ENCODE results near the gene SPATS2. TPM values are rescaled to one million over a fixed set of nuclear protein-coding genes. Genes with fewer than 3 reads are reported as not detected.

SPATS2 gene
- total RNA-seq, 4 donors from 2014 or later: 5.3 to 7.8 (median 6.7) TPM

- no peak overlapping the region for H3K4me3 ChIP-seq
- no peaks in the 10 kb centered on the region for H3K36me3 ChIP-seq
- ATAC-seq (no peak), DNase-seq (no peak)
- no peaks in the 10 kb centered on the region for H3K9me3 ChIP-seq
- H3K4me1 ChIP-seq: peaks cover 0 to 7% of the 10 kb centered on the region in 2 donors
- in situ Hi-C loops (cut with MboI; ENCODE audit: low sequenced_read_pairs in 4 of 4) (loop anchor here (5.0 to 10.0 kb wide), 2 partner anchors 155 to 158 kb away; no protein-coding TSS in a partner anchor), intact Hi-C loops (cut with DNase I; ENCODE audit: low total_unique reads) (loop anchor here (1.0 kb wide), 1 partner anchor 206 kb away; no protein-coding TSS in a partner anchor)
- no peaks in the 10 kb centered on the region for H3K27me3 ChIP-seq
- TF ChIP-seq POLR2A (IDR thresholded peaks at IDR 0.05) (no peak), CTCF (IDR thresholded peaks at IDR 0.05 in 4 of 5, conservative IDR thresholded peaks at IDR 0.05 in 1 of 5) (no peak)
- H3K27ac ChIP-seq: no peak overlapping the region
Measured at GRCh38 chr12:49359671-49360070, 7.6 kb upstream of the SPATS2 start.

GRCh38 chr12:49362077-49362476 lies 5.2 kb upstream of the SPATS2 start:
- H3K27me3 ChIP-seq: no peaks in the 10 kb centered on the region
- H3K4me1 ChIP-seq: peaks cover 4 to 14% of the 10 kb centered on the region in 2 donors
- no peaks in the 10 kb centered on the region for H3K36me3 ChIP-seq
- H3K9me3 ChIP-seq: no peaks in the 10 kb centered on the region
- DNase-seq: no peak
- H3K27ac ChIP-seq: no peak overlapping the region
- intact Hi-C loops (cut with DNase I; ENCODE audit: low total_unique reads): no loop called here
- in situ Hi-C loops (cut with MboI; ENCODE audit: low sequenced_read_pairs in 4 of 4): loop anchor here in 2 of 4 donors (5.0 kb wide), 1 partner anchor 155 kb away; no protein-coding TSS in a partner anchor
- no peak overlapping the region for H3K4me3 ChIP-seq
- no peak for ATAC-seq
- TF ChIP-seq CTCF (IDR thresholded peaks at IDR 0.05 in 4 of 5, conservative IDR thresholded peaks at IDR 0.05 in 1 of 5): no peak

- DNase-seq: no peak
- Histone ChIP-seq H3K27me3 (no peaks in the 10 kb centered on the region), H3K4me1 (peaks cover 23 to 26% of the 10 kb centered on the region in 2 donors), H3K36me3 (no peaks in the 10 kb centered on the region), H3K9me3 (no peaks in the 10 kb centered on the region), H3K4me3 (no peak overlapping the region), H3K27ac (peak overlapping the region in 1 of 4 donors; percentile 97)
- no peak for ATAC-seq
- in situ Hi-C loops (cut with MboI; ENCODE audit: low sequenced_read_pairs in 4 of 4) (loop anchor here in 2 of 4 donors (5.0 kb wide), 1 partner anchor 152 kb away; no protein-coding TSS in a partner anchor), intact Hi-C loops (cut with DNase I; ENCODE audit: low total_unique reads) (no loop called here)
- TF ChIP-seq CTCF (IDR thresholded peaks at IDR 0.05 in 4 of 5, conservative IDR thresholded peaks at IDR 0.05 in 1 of 5): no peak
- no peak for TF ChIP-seq POLR2A (IDR thresholded peaks at IDR 0.05)
Measured at GRCh38 chr12:49364989-49365388, 2.3 kb upstream of the SPATS2 start.

GRCh38 chr12:49365542-49365941 lies 1.7 kb upstream of the SPATS2 start:
- Histone ChIP-seq H3K4me3 (peak overlapping the region in 2 of 4 donors; percentile 82 to 85), H3K4me1 (peaks cover 27 to 29% of the 10 kb centered on the region in 2 donors), H3K27ac (peak overlapping the region in 2 of 4 donors; percentile 97 to 98), H3K9me3 (no peaks in the 10 kb centered on the region), H3K27me3 (no peaks in the 10 kb centered on the region), H3K36me3 (no peaks in the 10 kb centered on the region)
- ATAC-seq: peak in 1 of 2 donors; percentile 5
- intact Hi-C loops (cut with DNase I; ENCODE audit: low total_unique reads) (no loop called here), in situ Hi-C loops (cut with MboI; ENCODE audit: low sequenced_read_pairs in 4 of 4) (no loop called here)
- TF ChIP-seq POLR2A (IDR thresholded peaks at IDR 0.05): no peak
- DNase-seq: no peak

GRCh38 chr12:49366096-49366651 lies 1.1 kb upstream of the SPATS2 start:
- DNase-seq (no peak), ATAC-seq (peak; percentile 28 to 31)
- H3K4me3 ChIP-seq: peak overlapping the region; percentile 82 to 98 (median 87)
- peak overlapping the region; percentile 96 to 98 (median 97) for H3K27ac ChIP-seq
- intact Hi-C loops (cut with DNase I; ENCODE audit: low total_unique reads) (loop anchor here (1.0 kb wide), 1 partner anchor 256 kb away; no protein-coding TSS in a partner anchor), in situ Hi-C loops (cut with MboI; ENCODE audit: low sequenced_read_pairs in 4 of 4) (no loop called here)
- H3K27me3 ChIP-seq: no peaks in the 10 kb centered on the region
- no peaks in the 10 kb centered on the region for H3K36me3 ChIP-seq
- no peaks in the 10 kb centered on the region for H3K9me3 ChIP-seq
- H3K4me1 ChIP-seq: peaks cover 27 to 30% of the 10 kb centered on the region in 2 donors
- TF ChIP-seq POLR2A (IDR thresholded peaks at IDR 0.05) (no peak), CTCF (IDR thresholded peaks at IDR 0.05 in 4 of 5, conservative IDR thresholded peaks at IDR 0.05 in 1 of 5) (no peak)
